ENCODE results near the gene AAK1. TPM values are rescaled to one million over a fixed set of nuclear protein-coding genes. Genes with fewer than 3 reads are reported as not detected.

The AAK1 gene
- total RNA-seq, 1 donor from 2014 or later = 48.6 TPM

- H3K4me3 ChIP-seq = no peak overlapping the region
- no peak for TF ChIP-seq CTCF (IDR thresholded peaks at IDR 0.05)
- TF ChIP-seq POLR2AphosphoS5 (IDR thresholded peaks at IDR 0.05; ENCODE audit: insufficient read depth in 1 of 2, low read depth in 1 of 2) = no peak
- no peak for TF ChIP-seq POLR2A (IDR thresholded peaks at IDR 0.05)
- no peaks in the 10 kb centered on the region for H3K9me3 ChIP-seq
- no peak overlapping the region for H3K27ac ChIP-seq
- H3K4me1 ChIP-seq = peaks cover 35% of the 10 kb centered on the region
- H3K27me3 ChIP-seq = no peaks in the 10 kb centered on the region
- peak in 1 of 2 donors; percentile 4 for DNase-seq (ENCODE audit: extremely low spot score in 2 of 2)
- H3K36me3 ChIP-seq = no peaks in the 10 kb centered on the region
- intact Hi-C loops (cut with DNase I) = no loop called here
These were observed 57.5 kb downstream of the AAK1 start for GRCh38 chr2:69585855-69586555.

- no peak for TF ChIP-seq POLR2A (IDR thresholded peaks at IDR 0.05)
- TF ChIP-seq CTCF (IDR thresholded peaks at IDR 0.05) = no peak
- no peak for TF ChIP-seq POLR2AphosphoS5 (IDR thresholded peaks at IDR 0.05; ENCODE audit: insufficient read depth in 1 of 2, low read depth in 1 of 2)
- Histone ChIP-seq H3K9me3 (no peaks in the 10 kb centered on the region), H3K27me3 (no peaks in the 10 kb centered on the region), H3K27ac (no peak overlapping the region), H3K4me1 (peaks cover 39% of the 10 kb centered on the region), H3K4me3 (no peak overlapping the region), H3K36me3 (no peaks in the 10 kb centered on the region)
- intact Hi-C loops (cut with DNase I) = no loop called here
- DNase-seq (ENCODE audit: extremely low spot score in 2 of 2) = peak in 1 of 2 donors; percentile 49
These were observed 59.2 kb downstream of the AAK1 start for GRCh38 chr2:69584127-69584889.

- Histone ChIP-seq H3K27ac (no peak overlapping the region), H3K4me1 (peaks cover 34% of the 10 kb centered on the region)
These were observed 60.2 kb downstream of the AAK1 start for GRCh38 chr2:69583321-69583833.

GRCh38 chr2:69582582-69583176 lies 60.9 kb downstream of the AAK1 start:
- intact Hi-C loops (cut with DNase I) = no loop called here
- no peaks in the 10 kb centered on the region for H3K27me3 ChIP-seq
- peaks cover 35% of the 10 kb centered on the region for H3K4me1 ChIP-seq
- H3K9me3 ChIP-seq = no peaks in the 10 kb centered on the region
- H3K4me3 ChIP-seq = no peak overlapping the region
- H3K36me3 ChIP-seq = no peaks in the 10 kb centered on the region
- no peak for DNase-seq (ENCODE audit: extremely low spot score in 2 of 2)
- no peak for TF ChIP-seq POLR2A (IDR thresholded peaks at IDR 0.05)
- TF ChIP-seq POLR2AphosphoS5 (IDR thresholded peaks at IDR 0.05; ENCODE audit: insufficient read depth in 1 of 2, low read depth in 1 of 2) = no peak
- no peak for TF ChIP-seq CTCF (IDR thresholded peaks at IDR 0.05)
- no peak overlapping the region for H3K27ac ChIP-seq

More at GRCh38 chr2:69583321-69583833, 60.2 kb downstream of the AAK1 start:
- DNase-seq (ENCODE audit: extremely low spot score in 2 of 2) = no peak
- TF ChIP-seq POLR2A (IDR thresholded peaks at IDR 0.05) = no peak
- TF ChIP-seq POLR2AphosphoS5 (IDR thresholded peaks at IDR 0.05; ENCODE audit: insufficient read depth in 1 of 2, low read depth in 1 of 2) = no peak
- TF ChIP-seq CTCF (IDR thresholded peaks at IDR 0.05) = no peak
- intact Hi-C loops (cut with DNase I) = no loop called here
- no peak overlapping the region for H3K4me3 ChIP-seq
- no peaks in the 10 kb centered on the region for H3K9me3 ChIP-seq
- no peaks in the 10 kb centered on the region for H3K36me3 ChIP-seq
- H3K27me3 ChIP-seq = no peaks in the 10 kb centered on the region
